Skeletal muscle satellite cell (primary cell): ENCODE data around the gene TMEM126B.
"Not testable (repeated sequence)": the region's sequence is repeated elsewhere in the genome, so short reads cannot be mapped to it uniquely, and the experiment has no call there.

Experiments used
- H3K27me3 ChIP-seq: 2 replicates; pipeline ENCODE4 v1.7.0; 2013; ENCODE audit warnings: low read length; ENCODE audit not compliant: control insufficient read depth, insufficient read depth
- H3K36me3 ChIP-seq: 2 replicates; pipeline ENCODE4 v1.7.0; 2013; ENCODE audit warnings: mild to moderate bottlenecking, control low read depth, low read length; ENCODE audit not compliant: insufficient read depth
- H3K4me1 ChIP-seq: 2 replicates; pipeline ENCODE4 v1.7.0; 2013; ENCODE audit warnings: low read length; ENCODE audit not compliant: control insufficient read depth, insufficient read depth
- H3K4me2 ChIP-seq: 2 replicates; pipeline ENCODE4 v1.7.0; 2013; ENCODE audit warnings: mild to moderate bottlenecking, low read length
- H3K4me3 ChIP-seq: 2 replicates; pipeline ENCODE4 v1.7.0; 2013; ENCODE audit warnings: low read length
- H3K9ac ChIP-seq: 2 replicates; pipeline ENCODE4 v1.7.0; 2013; ENCODE audit warnings: mild to moderate bottlenecking, low read depth, low read length, moderate library complexity
- H3K9me3 ChIP-seq: replicated peaks from 2 replicates; pipeline ENCODE4 v1.7.0; 2013; ENCODE audit warnings: mild to moderate bottlenecking, control low read depth, low read length

Gene TMEM126B

GRCh38 chr11:85666687-85667086 is 38.3 kb downstream of the TMEM126B start:
- no peaks in the 10 kb centered on the region for H3K27me3 ChIP-seq
- H3K9me3 ChIP-seq: no peaks in the 10 kb centered on the region
- no peak overlapping the region for H3K9ac ChIP-seq

DNA sequence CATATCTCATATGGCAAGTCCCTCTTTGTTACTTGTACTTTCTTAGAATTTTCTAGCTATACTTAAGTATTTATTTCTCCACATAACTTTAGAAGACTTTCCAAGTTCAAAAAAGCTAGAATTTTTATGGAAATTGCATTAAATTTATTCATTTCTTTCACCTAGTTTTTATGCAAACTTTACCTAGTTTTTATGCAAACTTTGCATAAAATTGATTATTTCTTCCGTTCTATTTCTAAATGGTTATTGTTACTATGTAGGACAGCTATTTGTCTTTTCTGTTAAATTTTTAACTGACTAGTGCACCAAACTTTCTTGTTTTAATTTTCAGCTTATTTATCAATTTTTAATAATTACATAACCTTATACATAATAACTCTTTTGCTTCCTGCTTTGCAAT is 39.8 kb downstream of the TMEM126B start:
- no peaks in the 10 kb centered on the region for H3K27me3 ChIP-seq
- no peak overlapping the region for H3K4me3 ChIP-seq
- no peak overlapping the region for H3K9ac ChIP-seq
- H3K9me3 ChIP-seq: no peaks in the 10 kb centered on the region
- peaks cover 7% of the 10 kb centered on the region for H3K4me1 ChIP-seq
- H3K36me3 ChIP-seq: peaks cover 11% of the 10 kb centered on the region
- H3K4me2 ChIP-seq: no peak overlapping the region

More at GRCh38 chr11:85666687-85667086, 38.3 kb downstream of the TMEM126B start:
- Histone ChIP-seq H3K4me3 (no peak overlapping the region), H3K4me2 (no peak overlapping the region), H3K36me3 (peaks cover 15% of the 10 kb centered on the region), H3K4me1 (peaks cover 7% of the 10 kb centered on the region)

DNA sequence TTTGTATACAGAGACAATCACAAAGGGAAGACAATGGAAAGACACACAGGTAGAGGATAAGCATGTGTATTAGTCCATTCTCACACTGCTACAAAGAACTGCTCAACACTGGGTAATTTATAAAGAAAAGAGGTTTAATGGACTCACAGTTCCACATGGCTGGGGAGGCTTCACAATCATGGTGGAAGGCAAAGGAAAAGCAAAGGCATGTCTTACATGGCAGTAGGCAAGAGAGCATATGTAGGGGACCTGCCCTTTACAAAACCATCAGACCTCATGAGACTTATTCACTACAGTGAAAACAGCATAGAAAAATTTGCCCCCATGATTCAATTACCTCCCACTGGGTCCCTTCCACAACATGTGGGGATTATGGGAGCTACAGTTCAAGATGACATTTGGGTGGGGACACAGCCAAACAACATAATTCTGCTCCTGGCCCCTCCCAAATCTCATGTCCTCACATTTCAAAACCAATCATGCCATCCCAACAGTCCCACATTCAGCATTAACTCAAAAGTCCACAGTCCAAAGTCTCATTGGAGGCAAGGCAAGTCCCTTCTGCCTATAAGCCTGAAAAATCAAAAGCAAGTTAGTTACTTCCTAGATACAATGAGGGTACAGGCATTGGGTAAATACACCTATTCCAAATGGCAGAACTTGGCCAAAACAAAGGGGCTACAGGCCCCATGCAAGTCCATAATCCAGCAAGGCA is 42.7 kb downstream of the TMEM126B start:
- H3K27me3 ChIP-seq, H3K9ac ChIP-seq, H3K9me3 ChIP-seq, H3K4me2 ChIP-seq, H3K36me3 ChIP-seq, H3K4me3 ChIP-seq, H3K4me1 ChIP-seq: not testable (repeated sequence)

DNA sequence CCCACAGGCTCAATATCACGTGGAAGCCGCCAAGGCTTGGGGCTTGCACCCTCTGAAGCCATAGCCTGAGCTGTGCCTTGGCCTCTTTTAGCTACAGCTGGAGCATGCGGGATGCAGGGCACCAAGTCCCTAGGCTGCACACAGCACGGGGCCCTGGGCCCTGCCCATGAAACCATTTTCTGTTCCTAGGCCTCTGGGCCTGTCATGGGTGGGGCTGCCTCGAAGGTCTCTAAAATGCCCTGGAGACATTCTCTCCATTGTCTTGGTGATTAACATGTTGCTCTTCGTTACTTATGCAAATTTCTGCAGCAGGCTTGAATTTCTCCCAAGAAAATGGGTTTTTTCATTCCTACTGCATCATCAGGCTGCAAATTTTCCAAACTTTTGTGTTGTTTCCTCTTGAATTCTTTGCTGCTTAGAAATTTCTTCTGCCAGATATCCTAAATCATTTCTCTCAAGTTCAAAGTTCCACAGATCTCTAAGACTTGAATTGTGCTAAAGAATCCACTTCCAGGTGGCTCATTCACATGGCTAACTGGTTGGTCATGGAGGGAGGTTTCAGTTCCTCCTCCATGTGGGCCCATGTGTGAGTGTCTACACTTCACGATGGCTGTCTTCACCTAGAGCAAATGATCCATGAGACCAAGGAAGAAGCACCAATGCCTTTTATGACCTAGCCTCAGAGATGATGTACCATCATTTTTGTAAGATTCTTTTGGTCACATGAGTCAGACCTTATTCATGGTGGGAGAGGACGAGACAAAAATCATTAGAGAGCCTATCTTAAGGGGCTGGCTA is 43.9 kb downstream of the TMEM126B start:
- Histone ChIP-seq H3K4me2 (no peak overlapping the region), H3K4me1 (no peaks in the 10 kb centered on the region), H3K9me3 (no peaks in the 10 kb centered on the region), H3K27me3 (peaks cover 4% of the 10 kb centered on the region), H3K36me3 (no peaks in the 10 kb centered on the region), H3K9ac (no peak overlapping the region), H3K4me3 (no peak overlapping the region)

DNA sequence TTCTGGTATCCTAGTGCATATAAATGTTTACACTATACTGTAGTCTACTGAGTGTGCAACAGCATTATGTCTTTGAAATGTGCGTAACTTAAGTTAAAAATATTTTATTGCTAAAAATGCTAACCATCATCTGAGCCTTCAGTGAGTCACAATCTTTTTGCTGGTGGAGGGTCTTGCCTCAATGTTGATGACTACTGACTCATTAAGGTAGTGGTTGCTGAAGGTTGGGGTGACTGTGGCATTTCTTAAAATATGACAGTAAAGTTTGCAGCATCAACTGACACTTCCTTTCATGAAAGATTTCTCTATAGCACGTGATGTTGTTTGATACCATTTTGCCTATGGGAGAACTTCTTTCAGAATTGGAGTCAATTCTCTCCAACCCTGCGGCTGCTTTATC is 45.0 kb downstream of the TMEM126B start:
- Histone ChIP-seq H3K9ac (no peak overlapping the region), H3K4me3 (no peak overlapping the region), H3K27me3 (peaks cover 4% of the 10 kb centered on the region), H3K9me3 (no peaks in the 10 kb centered on the region), H3K36me3 (no peaks in the 10 kb centered on the region), H3K4me2 (no peak overlapping the region), H3K4me1 (no peaks in the 10 kb centered on the region)

DNA sequence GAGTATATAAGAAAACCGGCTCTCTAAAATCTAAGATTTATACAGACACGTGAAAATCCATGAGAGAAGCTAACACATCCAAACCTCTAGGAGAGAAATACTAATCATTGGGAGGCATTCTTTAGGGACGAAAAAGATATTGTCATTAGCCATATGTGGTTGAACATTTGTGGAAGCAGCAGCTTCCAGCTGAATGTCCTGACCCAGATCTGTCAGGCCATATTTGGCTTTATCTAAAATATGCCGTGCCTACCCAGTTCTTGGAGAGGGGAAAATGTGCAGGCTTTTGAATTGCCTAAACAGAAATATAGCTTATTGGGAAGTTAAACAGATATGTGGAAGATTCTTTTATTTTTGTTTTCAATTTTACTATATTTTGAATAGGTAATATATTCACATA is 51.2 kb downstream of the TMEM126B start:
- Histone ChIP-seq H3K9ac (no peak overlapping the region), H3K36me3 (no peaks in the 10 kb centered on the region), H3K27me3 (peaks cover 2% of the 10 kb centered on the region)

DNA sequence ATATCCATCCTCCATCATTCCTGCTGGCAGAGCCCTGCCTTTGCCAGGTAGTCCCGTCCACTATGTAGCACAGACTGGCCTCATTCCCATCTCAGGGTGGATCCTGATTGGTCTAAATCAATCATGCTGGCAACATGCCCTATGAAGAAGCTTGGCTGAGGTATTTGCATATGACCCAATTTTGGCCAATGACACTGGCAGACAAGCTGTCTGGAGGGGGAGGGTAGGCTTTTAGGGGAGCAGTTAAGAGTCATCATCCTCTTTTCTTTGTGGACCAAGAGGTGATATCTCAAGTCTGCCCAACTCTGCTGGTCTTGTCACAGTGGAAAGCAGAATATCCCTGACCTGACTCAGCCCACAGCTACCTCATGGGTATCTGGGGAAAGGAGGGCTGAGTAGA is 52.5 kb downstream of the TMEM126B start:
- Histone ChIP-seq H3K4me2 (no peak overlapping the region), H3K9ac (no peak overlapping the region), H3K9me3 (no peaks in the 10 kb centered on the region)

More for the DNA sequence above, 51.2 kb downstream of the TMEM126B start:
- Histone ChIP-seq H3K9me3 (no peaks in the 10 kb centered on the region), H3K4me3 (no peak overlapping the region), H3K4me2 (no peak overlapping the region), H3K4me1 (peaks cover 9% of the 10 kb centered on the region)

GRCh38 chr11:85682330-85683305 is 54.2 kb downstream of the TMEM126B start:
- H3K9me3 ChIP-seq: no peaks in the 10 kb centered on the region
- peak overlapping the region; percentile 79 for H3K4me3 ChIP-seq
- no peaks in the 10 kb centered on the region for H3K36me3 ChIP-seq
- peak overlapping the region; percentile 84 for H3K9ac ChIP-seq
- H3K4me1 ChIP-seq: peaks cover 26% of the 10 kb centered on the region
- no peaks in the 10 kb centered on the region for H3K27me3 ChIP-seq
- peak overlapping the region; percentile 83 for H3K4me2 ChIP-seq

More for the DNA sequence above, 52.5 kb downstream of the TMEM126B start:
- Histone ChIP-seq H3K4me3 (no peak overlapping the region), H3K27me3 (no peaks in the 10 kb centered on the region), H3K36me3 (no peaks in the 10 kb centered on the region), H3K4me1 (peaks cover 22% of the 10 kb centered on the region)

GRCh38 chr11:85685125-85685819 is 56.9 kb downstream of the TMEM126B start:
- H3K9me3 ChIP-seq: no peaks in the 10 kb centered on the region
- H3K9ac ChIP-seq: peak overlapping the region; percentile 74
- H3K4me1 ChIP-seq: peaks cover 26% of the 10 kb centered on the region
- no peaks in the 10 kb centered on the region for H3K36me3 ChIP-seq
- peak overlapping the region; percentile 91 for H3K4me2 ChIP-seq
- H3K4me3 ChIP-seq: peak overlapping the region; percentile 74
- no peaks in the 10 kb centered on the region for H3K27me3 ChIP-seq

- peak within 1 kb of the TSS; percentile 91 for H3K4me2 ChIP-seq
- H3K4me3 ChIP-seq: peak within 1 kb of the TSS; percentile 74
- H3K27me3 ChIP-seq: no peaks in the 10 kb centered on the region
- H3K36me3 ChIP-seq: no peaks in the 10 kb centered on the region
- peaks cover 26% of the 10 kb centered on the region for H3K4me1 ChIP-seq
- no peaks in the 10 kb centered on the region for H3K9me3 ChIP-seq
- H3K9ac ChIP-seq: peak within 1 kb of the TSS; percentile 74
These were observed 57.5 kb downstream of the TMEM126B start, which contains the start of gene CCDC89 for GRCh38 chr11:85685820-85686459. TSS of gene CCDC89 (minus strand) at chr11:85686195. CDS start at chr11:85686130, 65 bp downstream.
